ENCODE measurements around the gene DMTF1.

GRCh38 chr7:87113077-87113476, 39.2 kb upstream of the DMTF1 start:
- TF ChIP-seq CTCF (IDR thresholded peaks at IDR 0.05), result no peak
- TF ChIP-seq POLR2A (IDR thresholded peaks at IDR 0.05), result no peak
